NT2/D1 (cell line): ENCODE measurements around the gene NFKB1.

Experiments
- SUZ12 ChIP-seq: IDR thresholded peaks from 2 replicates; pipeline ENCODE4 v1.6.1; 2011; ENCODE audit not compliant: insufficient read length, insufficient read depth; ENCODE audit errors: extremely low read depth
- YY1 ChIP-seq: IDR thresholded peaks from 2 replicates; pipeline ENCODE4 v1.6.1; 2011; ENCODE audit not compliant: insufficient read length, insufficient read depth
- ZNF274 ChIP-seq: IDR thresholded peaks from 2 replicates; pipeline ENCODE4 v1.6.1; 2011; ENCODE audit warnings: mild to moderate bottlenecking, low read depth, low read length

DNA sequence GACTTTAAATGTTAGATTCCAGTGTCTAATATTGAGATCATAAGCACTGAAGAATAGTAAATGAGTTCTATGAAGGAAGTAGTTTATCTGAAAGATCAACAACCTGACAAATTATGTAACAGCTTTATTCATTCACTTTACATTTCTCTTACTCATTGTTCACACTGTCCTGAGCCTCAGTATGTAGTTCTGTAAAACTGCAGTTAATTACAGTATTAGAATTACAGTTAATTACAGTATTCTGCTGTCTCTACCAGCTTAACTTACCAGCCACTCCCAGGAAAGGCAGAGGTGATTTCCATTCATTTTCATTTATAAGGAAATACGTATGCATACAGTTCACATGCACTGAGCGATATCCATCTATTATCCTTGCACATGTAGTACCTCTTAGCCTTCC, 32.7 kb downstream of the NFKB1 start:
- TF ChIP-seq ZNF274, result no peak
- TF ChIP-seq YY1, result no peak
- no peak for TF ChIP-seq SUZ12
